K562 treated with DMSO at 1 percent for 4 hours (cell line): ENCODE data around the gene C1orf141. TPM values are rescaled to one million over a fixed set of nuclear protein-coding genes. Genes with fewer than 3 reads are reported as not detected.

Experiments
- total RNA-seq: library from RNA; unstranded; fragments of 300-600 nt; gene quantifications from 2 replicates; pipeline ENCODE4 v1.2.3, GENCODE V29; 2022; ENCODE audit not compliant: insufficient read depth

The C1orf141 gene
- not detected in 2 replicates for total RNA-seq

GRCh38 chr1:67134695-67135094 is at the start of gene C1orf141:
C1orf141 (minus strand) TSS chr1:67134970; CDS start chr1:67127240, 7,730 bp downstream.

GRCh38 chr1:67166196-67166595 is 31.4 kb upstream of the C1orf141 start, which contains the start of gene IL23R:
IL23R (plus strand) TSS chr1:67166454; CDS start chr1:67168121, 1,667 bp downstream.

GRCh38 chr1:67053785-67054772 is 80.7 kb downstream of the C1orf141 start, which contains the start of gene SLC35D1:
SLC35D1 (minus strand) TSS chr1:67054148; CDS start chr1:67054013, 135 bp downstream.

Other genes with a start within 250 kb of the C1orf141 start
- 0.67 and 0.70 TPM in 2 replicates for gene DNAI4, start 210.1 kb downstream of the C1orf141 start, total RNA-seq
- gene MIER1, start 210.0 kb downstream of the C1orf141 start, total RNA-seq, result 13.6 and 13.8 TPM in 2 replicates
- 3.1 and 3.2 TPM in 2 replicates for gene SLC35D1, start 80.8 kb downstream of the C1orf141 start, total RNA-seq
- 13.3 and 17.1 TPM in 2 replicates for gene IL23R, start 31.5 kb upstream of the C1orf141 start, total RNA-seq
- gene IL12RB2, start 172.9 kb upstream of the C1orf141 start, total RNA-seq, result 4.1 and 4.8 TPM in 2 replicates